Activated CD8-positive, alpha-beta memory T cell treated with anti-CD3 and anti-CD28 coated beads, Interleukin-2, amount 50 U/mL, for 24 hours (primary cell): ENCODE measurements around the gene TUBGCP6.

Experiments
- DNase-seq: peaks from one replicate; pipeline ENCODE4 v3.0.0-alpha.2; 2020; ENCODE audit errors: extremely low read depth

Gene TUBGCP6

DNA sequence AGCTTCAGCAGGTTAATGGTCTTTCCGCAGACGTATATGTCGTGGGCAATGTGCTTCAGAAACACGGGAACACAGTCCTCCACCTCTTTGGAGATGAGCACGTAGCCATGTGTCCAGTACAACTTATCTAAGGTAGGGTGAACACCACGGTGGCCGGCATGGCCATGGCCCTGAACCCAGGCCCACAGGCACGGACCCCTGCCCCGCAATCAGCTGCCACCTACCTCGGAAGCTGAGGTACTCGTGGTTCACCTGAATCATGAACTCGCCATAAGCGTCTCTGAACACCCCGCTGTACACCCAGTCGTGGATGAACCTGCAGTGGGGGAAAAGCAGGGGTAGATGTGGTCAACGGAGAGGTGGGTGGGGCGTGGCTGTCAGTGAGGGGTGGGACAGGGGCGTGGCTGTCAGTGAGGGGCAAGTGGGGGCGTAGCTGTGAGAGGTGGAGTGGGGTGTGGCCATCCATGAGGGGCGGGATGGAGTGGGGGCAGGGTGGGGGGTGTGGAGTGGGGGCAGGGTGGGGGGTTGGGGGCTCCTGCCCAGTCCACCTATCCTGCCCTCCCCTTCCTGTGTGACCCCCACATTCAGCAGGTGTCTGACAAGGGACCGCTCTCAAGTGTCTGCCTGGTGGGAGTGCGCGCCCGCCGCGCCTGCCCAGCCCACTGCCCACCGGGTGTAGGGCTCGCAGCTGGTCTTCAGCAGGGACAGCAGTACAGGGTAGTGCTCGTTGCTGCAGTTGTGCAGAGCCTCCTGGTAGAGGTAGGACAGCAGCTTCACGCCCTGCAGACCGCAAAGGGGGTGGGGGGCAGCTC lies 18.6 kb downstream of the TUBGCP6 start:
- no peak for DNase-seq

DNA sequence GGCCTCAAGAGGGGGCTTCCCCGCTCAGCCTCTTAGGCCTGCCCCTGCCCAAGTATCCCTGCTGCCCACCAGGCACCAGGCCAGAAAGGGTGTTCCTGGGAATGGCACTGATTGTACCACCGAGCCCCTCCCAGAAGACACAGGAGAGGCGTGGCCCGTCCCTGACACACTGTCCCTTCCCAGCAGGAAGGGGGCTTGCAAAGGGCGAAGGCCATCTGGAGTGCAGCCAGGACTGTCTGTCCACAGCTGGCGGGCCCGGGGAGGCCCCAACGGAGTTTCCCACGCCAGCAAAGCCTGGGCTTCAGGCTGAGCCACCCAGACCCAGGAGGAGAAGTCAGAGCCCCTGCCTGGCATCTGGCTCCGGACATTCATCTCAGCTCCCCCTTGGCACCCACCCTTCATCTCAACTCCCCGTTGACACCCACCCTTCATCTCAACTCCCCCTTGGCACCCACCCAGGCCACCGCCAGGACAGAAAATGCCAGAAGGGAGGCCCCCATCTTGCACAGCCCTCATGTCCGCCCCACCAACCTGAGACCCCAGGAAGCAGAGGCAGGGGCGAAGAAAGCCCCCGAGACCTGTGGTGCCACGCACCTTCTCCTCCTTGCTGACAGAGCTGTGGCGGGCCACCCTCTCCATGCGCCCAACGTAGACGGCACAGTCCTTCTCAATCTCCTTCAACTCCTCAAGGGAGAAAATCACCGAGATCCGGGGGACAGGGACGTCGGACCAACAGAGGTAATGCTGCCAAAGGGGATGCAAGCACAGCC lies 19.4 kb downstream of the TUBGCP6 start:
- no peak for DNase-seq

DNA sequence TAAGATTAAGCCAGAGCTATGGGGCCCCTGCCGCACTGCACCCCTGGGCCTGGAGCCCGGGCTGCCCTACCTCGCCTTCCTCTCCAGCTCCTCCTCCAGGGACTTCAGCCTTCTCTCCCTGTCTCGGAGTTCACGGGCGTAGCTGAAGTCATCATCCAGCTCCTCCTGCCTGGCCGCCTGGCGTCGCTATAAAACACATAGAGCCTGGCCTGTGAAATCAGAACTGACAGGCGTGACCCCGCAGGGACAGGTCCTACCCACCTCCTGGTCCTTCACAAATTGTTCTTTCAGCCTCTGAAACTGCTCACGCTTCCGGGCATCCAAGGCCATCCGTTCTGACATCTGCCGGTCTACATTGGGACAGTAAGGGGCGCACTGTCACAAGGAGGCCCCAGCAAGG lies 20.8 kb downstream of the TUBGCP6 start:
- DNase-seq: no peak

DNA sequence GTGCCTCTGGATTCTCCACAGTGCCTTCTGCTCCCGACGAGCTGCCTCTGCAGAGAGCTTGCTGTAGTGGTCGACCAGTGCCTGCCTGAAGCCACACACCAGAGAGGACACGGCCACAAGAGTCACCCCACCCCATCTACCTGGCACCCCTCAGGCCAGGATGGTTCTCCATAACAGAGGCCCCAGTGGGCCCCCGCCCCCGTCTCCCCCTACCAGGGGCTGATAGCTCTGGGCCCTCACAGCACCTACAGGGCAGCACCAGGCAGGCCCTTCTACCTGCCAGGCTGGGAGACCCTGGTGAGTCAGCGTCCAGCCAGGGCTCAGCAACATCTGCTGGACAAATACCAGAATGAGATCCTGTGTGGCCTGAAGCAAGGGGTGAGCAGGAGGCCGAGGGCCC lies 22.3 kb downstream of the TUBGCP6 start:
- DNase-seq: no peak

DNA sequence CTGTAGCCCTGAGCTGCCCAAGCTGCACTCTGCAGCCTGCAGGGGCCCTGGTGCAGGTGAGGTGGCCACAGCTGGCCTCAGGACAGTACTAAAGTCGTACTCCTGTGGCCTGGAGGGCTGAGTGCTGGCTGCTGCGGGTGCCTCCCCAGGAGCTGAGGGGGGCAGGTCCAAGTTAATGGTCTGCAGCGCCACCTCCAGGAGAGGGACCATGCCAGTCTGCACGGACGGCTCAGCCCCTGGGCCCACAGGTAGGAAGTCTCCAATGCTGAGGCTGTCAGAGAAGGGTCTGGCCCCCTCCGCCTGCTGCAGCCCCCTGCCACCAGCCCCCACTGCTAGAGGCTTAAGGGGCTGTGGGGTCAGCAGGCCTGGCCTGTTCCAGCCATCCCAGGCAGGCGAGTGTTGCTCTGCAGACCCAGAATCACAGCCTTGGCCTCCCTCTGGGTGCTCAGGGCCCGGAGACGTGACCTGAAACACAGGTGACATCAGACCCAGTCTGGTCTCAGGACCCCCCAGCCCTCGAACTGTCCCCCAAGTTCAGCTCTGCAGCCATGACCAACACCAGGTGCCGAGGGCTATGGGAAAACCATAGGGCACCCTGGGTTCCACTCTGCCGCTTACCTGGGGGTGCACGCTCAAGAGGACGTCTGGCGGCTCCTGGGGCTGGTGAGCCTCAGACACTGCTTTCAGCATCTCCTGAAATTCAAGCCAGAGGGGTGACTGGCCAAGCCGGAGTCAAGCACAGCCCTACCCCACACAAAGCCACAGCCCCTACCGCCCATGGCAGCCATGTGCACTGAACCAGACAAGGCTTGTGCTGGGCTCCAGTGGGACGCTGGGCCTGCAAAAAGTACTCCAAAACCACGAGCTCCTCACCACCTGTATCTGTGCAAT lies 23.2 kb downstream of the TUBGCP6 start:
- no peak for DNase-seq

DNA sequence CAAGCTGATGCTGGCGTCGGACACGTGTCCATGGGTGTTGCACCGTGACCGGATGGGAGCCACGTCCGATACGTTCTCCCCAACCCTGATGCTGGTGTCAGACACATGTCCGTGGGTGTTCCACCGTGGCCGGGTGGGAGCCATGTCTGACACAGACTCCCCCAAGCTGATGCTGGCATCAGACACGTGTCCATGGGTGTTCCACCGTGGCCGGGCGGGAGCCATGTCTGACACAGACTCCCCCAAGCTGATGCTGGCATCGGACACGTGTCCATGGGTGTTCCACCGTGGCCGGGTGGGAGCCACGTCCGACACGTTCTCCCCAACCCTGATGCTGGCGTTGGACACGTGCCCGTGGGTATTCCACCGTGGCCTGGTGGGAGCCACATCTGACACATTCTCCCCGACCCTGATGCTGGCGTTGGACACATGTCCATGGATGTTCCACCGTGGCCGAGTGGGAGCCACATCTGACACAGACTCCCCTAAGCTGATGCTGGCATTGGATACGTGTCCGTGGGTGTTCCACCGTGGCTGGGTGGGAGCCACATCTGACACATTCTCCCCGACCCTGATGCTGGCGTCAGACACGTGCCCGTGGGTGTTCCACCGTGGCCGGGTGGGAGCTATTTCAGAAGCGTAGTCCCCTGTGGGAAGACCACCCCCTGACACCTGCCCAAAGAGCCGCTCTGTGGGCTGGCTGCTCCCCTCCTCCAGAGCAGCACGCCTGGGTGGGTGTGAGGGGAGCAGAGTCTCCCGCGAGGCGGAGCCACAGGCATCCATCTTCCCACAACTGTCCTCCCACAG lies 24.0 kb downstream of the TUBGCP6 start:
- DNase-seq: no peak

DNA sequence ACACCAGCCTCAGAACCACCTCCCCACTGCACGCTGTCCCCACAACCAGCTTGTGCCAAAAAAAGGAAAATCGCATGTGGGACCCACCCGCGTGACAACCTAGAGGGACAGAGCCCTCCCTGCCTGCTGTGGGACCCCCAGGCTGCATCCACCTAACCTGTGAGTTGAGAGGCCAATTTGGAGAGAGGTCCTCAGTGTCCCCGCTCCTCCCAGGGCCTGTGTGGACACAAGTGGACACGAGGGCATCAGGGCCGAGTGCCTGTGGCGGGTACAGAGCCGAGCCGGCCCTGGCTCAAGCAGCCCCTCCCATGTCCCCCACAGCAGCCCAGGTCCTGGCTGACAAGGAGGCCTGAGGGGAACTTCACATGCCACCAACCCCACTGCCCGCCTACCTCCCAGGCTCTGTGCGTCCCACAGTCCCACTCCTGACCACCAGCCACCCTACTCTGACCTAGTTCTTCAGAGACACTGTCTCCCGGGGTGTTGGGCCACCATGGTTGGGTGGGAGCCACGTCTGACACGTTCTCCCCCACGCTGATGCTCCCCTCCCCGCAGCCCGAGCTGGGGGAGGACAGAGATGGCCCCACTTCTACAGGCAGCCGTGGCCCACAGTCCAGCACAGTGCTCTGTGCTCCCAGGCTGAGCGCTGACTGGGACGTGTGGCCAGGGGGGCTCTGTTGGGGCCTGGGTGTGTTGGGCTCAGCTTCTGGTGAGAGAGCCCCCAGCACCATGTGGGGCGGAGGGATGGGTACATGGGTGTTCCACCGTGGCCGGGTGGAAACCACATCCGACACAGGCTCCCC lies 24.8 kb downstream of the TUBGCP6 start:
- no peak for DNase-seq

DNA sequence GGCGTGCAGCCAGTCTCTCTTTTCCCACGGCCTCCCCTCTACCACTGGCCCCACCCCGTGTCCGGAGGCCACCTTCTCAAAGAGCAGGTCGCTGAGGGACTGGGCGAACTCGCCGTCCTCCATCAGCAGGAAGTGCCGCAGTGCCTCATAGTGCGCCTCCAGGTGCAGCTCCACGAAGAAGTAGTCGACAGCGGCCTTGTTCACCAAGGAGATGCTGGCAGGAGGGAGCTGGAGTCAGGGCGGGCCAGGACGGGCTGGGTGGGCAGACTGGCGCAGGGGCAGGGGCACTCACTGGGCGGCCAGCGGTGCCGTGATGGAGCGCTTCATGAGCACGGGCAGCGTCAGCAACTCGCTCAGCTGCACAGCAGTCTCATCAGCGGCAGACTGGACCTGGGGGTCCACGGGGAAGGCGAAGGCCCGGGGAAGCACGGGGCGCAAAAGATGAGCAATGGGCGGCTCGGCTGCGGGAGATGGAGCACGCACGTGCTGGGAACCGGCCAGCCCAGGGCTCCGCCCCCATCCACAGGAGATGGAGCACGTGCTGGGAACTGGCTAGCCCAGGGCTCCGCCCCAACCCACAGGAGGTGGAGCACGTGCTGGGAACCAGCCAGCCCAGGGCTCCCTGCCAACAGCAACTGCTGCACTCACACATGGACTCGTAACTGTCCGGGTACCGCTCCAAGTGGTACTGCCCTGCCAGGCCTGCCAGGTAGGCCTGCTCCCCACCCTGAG lies 25.7 kb downstream of the TUBGCP6 start:
- DNase-seq: no peak

DNA sequence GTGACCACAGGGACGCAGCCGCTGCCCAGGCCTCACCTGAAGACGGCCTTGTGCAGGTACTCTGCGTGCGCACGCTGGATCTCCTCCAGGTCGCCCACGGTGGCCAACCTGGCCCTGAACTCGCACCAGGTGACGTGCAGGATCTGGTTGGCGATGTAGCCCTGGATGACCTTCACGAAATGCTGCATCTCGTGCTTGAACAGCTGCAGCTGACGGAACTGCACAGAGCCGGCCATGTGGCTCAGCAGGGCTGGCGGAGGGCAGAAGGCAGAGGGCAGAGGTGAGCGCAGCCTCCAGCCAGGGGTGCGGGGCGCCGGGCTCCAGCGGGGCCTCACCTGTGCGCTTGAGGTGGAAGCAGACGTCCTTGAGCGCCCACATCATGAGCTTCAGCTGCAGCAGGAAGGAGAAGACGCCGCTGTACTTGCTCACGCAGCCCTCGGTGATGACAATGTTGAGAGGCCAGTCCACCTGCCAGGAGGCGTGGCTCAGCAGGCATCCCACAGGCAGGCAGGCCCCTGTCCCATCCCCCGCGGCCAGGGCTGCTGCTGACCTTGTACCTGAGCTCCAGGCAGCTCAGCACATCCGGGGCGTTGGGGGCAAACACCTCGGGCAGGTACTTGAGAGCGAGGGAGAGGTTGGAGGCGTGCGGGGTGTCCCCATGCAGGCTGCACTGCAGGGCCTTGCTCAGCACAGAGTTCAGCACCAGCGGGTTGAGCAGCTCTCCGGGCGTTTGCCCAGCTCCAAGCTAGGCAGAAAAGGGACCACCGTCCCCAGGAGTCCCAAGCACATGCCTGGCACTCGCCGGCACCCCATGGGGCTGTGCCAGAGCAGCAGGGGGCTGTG lies 26.4 kb downstream of the TUBGCP6 start:
- DNase-seq: no peak

DNA sequence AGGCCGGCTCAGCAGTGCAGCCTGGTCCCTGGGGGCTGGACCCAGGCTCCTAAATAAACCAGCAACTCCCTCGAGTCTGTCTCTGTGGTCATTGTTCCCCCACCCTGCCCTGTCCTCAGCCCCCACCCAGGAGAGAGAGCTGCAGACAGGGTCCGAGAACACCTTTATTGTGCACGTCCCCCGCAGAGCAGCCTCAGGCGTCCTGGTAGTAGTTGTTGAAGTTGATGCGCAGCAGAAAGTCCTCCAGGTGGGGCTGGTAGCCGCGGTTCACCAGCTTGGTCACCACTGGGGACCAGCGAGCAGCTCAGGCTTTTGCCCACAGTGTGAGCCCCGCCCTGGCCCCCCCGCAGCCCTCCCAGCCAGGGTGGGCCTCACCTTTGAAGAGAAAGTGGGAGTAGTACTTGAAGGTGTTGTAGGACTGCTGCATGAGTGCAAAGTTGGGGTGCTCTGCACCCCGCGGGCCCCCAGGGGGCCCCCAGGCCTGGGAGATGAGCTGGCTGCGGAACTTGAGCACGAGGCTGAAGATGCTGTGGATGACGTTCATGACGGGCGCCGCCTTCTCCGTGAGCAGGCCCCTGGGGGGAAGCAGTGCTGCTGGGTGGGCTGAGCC lies 27.2 kb downstream of the TUBGCP6 start:
- no peak for DNase-seq

DNA sequence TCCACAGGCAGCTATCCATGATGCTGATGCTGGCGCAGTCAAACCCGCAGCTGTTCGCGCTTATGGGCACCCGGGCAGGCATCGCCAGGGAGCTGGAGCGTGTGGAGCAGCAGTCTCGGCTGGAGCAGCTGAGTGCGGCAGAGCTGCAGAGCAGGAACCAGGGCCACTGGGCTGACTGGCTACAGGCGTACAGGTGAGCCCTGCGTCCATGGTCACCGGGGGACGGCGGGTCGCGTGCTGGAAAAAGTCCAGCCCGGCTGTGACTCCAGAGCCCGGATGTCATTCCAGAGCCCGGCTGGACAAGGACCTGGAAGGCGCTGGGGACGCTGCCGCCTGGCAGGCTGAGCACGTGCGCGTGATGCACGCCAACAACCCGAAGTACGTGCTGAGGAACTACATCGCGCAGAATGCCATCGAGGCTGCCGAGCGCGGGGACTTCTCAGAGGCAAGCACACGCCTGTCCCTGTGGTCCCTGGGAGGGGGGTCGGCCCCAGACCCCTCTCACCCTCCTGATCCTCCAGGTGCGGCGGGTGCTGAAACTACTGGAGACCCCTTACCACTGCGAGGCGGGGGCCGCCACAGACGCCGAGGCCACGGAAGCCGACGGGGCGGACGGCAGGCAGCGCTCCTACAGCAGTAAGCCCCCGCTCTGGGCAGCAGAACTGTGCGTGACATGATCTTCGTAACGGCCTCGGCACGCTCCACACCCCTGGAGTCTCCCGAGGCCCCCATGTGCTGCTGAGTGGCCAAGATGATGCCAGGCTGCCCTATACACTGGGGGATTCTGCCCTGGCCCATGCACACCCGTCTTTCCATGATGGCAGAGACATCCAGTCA lies 27.9 kb downstream of the TUBGCP6 start:
- DNase-seq: no peak

DNA sequence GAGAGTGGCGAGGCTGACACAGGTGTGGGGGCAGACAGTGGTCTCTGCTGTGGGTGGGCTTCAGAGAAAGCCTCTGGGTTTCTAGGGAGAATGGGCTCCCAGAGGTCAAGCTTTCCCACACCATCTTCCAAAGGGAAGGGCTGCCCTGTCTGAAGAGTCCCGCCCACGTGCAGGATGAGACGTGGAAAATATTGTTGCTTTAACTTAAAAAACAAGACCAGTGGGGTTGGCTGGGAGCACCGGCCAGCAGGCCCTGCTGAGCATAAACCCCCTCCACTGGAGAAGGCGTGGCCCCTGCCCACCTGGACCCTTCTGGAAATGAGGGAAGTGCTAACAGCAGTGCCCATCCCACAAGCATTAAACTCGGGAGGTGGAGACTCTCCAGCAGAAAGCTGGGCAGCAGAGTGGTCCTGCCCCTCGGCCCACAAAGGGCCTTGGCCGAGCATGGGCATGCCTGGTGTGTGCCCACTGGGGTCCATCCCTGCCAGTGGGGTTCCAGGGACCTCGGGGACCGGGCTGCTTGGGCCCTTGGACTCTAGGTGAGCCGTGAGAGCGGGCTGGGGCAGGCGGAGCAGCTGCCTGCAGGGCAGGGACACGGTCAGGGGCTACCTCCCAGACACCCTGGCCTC lies 28.7 kb downstream of the TUBGCP6 start:
- no peak for DNase-seq

DNA sequence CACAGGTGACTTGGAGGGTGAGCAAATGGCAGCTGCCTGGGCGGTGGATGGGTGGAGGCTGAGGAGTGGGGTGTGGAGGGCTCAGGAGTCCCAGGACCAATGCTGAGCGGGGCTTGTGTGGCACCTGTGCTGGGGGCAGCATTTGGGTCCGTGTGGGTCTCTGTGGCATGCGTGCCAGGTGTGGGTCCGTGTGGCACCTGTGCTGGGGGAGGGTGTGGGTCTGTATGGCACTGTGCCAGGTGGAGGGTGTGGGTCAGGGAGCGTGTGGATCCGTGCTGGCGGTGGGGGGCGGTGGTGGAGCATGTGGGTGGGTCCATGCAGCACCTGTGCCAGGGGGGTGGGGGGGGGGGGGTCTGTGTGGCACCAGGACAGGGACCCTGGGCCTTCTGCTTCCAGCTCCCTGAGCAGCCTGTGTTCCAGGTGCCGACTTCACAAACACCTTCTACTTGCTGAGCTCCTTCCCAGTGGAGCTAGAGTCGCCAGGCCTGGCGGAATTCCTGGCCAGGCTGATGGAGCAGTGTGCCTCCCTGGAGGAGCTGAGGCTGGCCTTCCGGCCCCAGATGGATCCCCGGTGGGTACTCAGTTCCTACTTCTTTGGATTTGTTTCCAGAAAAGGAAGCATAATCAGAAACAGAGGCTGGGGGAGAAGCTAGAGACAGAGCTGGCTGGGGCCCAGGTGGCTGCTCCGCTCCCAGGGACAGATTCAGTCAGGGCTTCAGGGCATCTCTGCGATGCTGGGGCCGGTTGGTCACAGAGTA lies 29.3 kb downstream of the TUBGCP6 start:
- no peak for DNase-seq

DNA sequence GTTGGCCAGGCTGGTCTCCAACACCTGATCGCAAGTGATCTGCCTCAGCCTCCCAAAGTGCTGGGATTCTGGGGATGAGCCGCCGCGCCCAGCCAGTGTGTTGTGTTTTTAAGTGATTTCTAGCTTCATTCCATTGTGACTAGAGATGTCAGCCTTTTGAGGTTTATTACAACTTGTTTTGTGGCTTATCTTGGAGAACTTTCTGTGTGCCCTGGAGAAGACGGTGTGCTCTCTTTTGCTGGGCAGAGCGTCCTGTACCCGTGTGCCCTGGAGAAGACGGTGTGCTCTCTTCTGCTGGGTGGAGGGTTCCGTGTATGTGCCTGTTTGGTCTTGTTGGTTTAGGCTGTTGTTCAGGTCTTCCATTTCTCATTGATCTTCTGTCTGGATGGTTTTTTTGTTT lies 31.6 kb downstream of the TUBGCP6 start:
- DNase-seq: no peak

DNA sequence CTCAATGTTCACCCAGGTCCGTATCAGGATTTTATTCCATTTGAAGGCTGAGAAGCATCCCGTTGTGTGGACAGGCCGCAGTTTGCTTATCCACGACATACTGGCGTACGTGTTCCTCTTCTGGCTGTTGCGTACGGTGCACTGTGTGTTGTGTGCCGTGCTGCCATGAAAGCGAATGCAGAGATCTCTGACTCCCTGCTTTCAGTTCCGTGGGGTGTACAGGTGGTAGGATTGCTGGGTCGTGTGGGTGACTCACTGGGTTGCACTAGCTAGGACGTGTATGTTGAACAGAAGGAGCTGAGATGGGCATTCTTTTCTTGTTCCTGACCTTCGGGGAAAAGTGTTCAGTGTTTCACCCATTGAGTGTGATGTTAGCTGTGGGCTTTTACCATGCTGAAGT lies 33.7 kb downstream of the TUBGCP6 start:
- no peak for DNase-seq

DNA sequence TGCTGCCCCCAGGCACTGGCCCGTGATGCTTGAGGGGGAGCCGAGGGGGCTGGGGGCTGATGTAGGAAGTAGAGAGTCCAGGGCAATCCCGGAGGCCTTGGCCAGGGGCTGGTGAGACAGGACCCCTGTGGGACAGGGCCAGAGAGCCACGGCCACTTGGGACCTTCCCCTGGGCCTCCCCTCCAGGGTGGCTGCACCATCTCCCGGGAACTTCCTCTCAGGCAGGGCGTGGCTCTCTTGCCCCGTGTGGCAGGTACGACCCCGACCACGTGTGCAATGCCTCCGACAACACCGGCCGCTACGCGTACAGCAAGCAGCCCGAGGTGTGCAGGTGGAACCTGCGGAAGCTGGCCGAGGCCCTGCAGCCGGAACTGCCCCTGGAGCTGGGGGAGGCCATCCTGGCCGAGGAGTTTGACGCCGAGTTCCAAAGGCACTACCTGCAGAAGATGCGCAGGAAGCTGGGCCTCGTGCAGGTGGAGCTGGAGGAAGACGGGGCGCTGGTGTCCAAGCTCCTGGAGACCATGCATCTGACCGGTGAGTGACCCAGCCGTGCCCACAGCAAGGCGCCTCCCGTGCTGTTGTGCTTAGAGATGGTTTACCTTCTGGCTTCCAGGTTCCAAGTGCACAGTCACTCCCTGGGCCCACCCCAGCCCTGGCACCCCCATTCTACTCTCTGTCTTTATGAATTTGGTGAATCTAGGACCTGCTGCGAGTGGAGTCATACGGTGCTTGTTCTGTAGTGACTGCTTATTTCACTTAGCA lies 34.3 kb downstream of the TUBGCP6 start:
- no peak for DNase-seq
